K562 (cell line): ENCODE data around the gene FLII. TPM values are rescaled to one million over a fixed set of nuclear protein-coding genes. Genes with fewer than 3 reads are reported as not detected.

ENCODE experiments used
- ATAC-seq: fragments of 200-7000 bp; cut with Tn5 transposase; 3 replicates; pipeline ENCODE4 v1.9.1; 2020; ENCODE audit warnings: moderate library complexity
- BruUV-seq: library from RNA; stranded (reverse); fragments of 400-500 nt; replicated peaks from 2 replicates; lab custom pipeline; 2021; lab: Mats Ljungman, UMichigan
- CTCF ChIA-PET: fragments of 300-600 bp; formaldehyde crosslinking; extraction: SDS; loops from one replicate; lab custom pipeline; 2021; ENCODE audit warnings: low intra/inter-chr PET ratio; lab: Yijun Ruan, JAX
- POLR2A ChIA-PET: fragments of 300-600, 350-650 bp; sonication (Branson Sonifier 250); formaldehyde crosslinking; extraction: SDS; loops from one replicate; lab custom pipeline; 2021; ENCODE audit warnings: antibody characterized with exemption, inconsistent platforms; lab: Yijun Ruan, JAX
- DNase-seq, 4 experiments: peaks; one replicate each; pipeline versions ENCODE4 v3.0.0 to v3.0.0-alpha.2; 2011 to 2018; ENCODE audit warnings: low spot score in 3 of 4, mixed read lengths in 3 of 4; ENCODE audit errors: extremely low read depth in 1 of 4
- FAIRE-seq: peaks from 2 replicates; lab custom pipeline; 2011; peaks lifted over from hg19 to GRCh38; lab: Jason Lieb, UNC
- H2AFZ ChIP-seq: 2 replicates; pipeline ENCODE4 v1.6.0; 2011; ENCODE audit warnings: low read depth, low read length, control low read depth, inconsistent platforms
- H3K27ac ChIP-seq: fragments of 200-600 bp; 3 replicates; pipeline ENCODE4 v1.8.0; 2011; ENCODE audit warnings: low read depth, mild to moderate bottlenecking, control low read depth, inconsistent platforms, low read length, moderate library complexity, mixed read lengths; ENCODE audit errors: extremely low read depth
- H3K27me3 ChIP-seq, 2 experiments: fragments of 300-600 bp in 1 of 2; 2 replicates in 1 of 2; 3 replicates in 1 of 2; pipeline versions ENCODE4 v1.6.0 to v1.8.0; 2011; ENCODE audit warnings: inconsistent platforms in 2 of 2, low read length in 2 of 2, mild to moderate bottlenecking in 1 of 2, mixed read lengths in 1 of 2, moderate library complexity in 1 of 2; ENCODE audit not compliant: control insufficient read depth in 2 of 2, insufficient read depth in 2 of 2
- H3K36me3 ChIP-seq: fragments of 300-600 bp; 3 replicates; pipeline ENCODE4 v1.8.0; 2011; ENCODE audit warnings: mild to moderate bottlenecking, low read length, inconsistent platforms; ENCODE audit not compliant: control insufficient read depth, insufficient read depth
- H3K4me1 ChIP-seq, 2 experiments: fragments of 200-600 bp in 1 of 2; replicated peaks in 1 of 2; 2 replicates in 1 of 2; 3 replicates in 1 of 2; pipeline versions ENCODE4 v1.5.1 to v1.8.0; 2011; ENCODE audit warnings: inconsistent platforms in 2 of 2, low read length in 2 of 2, mild to moderate bottlenecking in 1 of 2, mixed read lengths in 1 of 2, moderate library complexity in 1 of 2; ENCODE audit not compliant: control insufficient read depth in 2 of 2, insufficient read depth in 2 of 2
- H3K4me2 ChIP-seq: 2 replicates; pipeline ENCODE4 v1.6.1; 2011; ENCODE audit warnings: low read length, control low read depth, inconsistent platforms, mixed read lengths; ENCODE audit not compliant: insufficient read depth
- H3K4me3 ChIP-seq: fragments of 200-600 bp; sonication (generic), shearing (Covaris generic); 2 replicates; pipeline ENCODE4 v1.5.1; 2016; ENCODE audit warnings: control low read depth, inconsistent platforms
- H3K79me2 ChIP-seq: fragments of 200-600 bp; 3 replicates; pipeline ENCODE4 v1.8.0; 2011; ENCODE audit warnings: low read length, inconsistent platforms; ENCODE audit not compliant: control insufficient read depth, insufficient read depth
- H3K9ac ChIP-seq, 2 experiments: 2 replicates each; pipeline versions ENCODE4 v1.6.0 to v1.6.1; 2011; ENCODE audit warnings: low read depth in 2 of 2, low read length in 2 of 2, control low read depth in 1 of 2, inconsistent platforms in 1 of 2, mild to moderate bottlenecking in 1 of 2, mixed read lengths in 1 of 2; ENCODE audit not compliant: insufficient read depth in 1 of 2
- H3K9me1 ChIP-seq: one replicate; pipeline ENCODE4 v1.6.0; 2011; ENCODE audit warnings: inconsistent platforms, mild to moderate bottlenecking, low read length, moderate library complexity; ENCODE audit not compliant: control insufficient read depth, insufficient read depth
- H3K9me3 ChIP-seq: replicated peaks from 2 replicates; pipeline ENCODE4 v1.5.1; 2011; ENCODE audit warnings: low read depth, low read length, inconsistent platforms; ENCODE audit not compliant: control insufficient read depth, insufficient read depth
- H4K20me1 ChIP-seq: replicated peaks from 2 replicates; pipeline ENCODE4 v1.6.1; 2011; ENCODE audit warnings: low read length, inconsistent platforms, mixed read lengths; ENCODE audit not compliant: control insufficient read depth, insufficient read depth
- CC2D1A ChIP-seq: fragments of 450-650 bp; IDR thresholded peaks from 2 replicates; pipeline ENCODE4 v1.6.1; 2017; ENCODE audit warnings: mild to moderate bottlenecking
- E2F3 ChIP-seq: fragments of 250-450 bp; sonication (Bioruptor Pico); IDR thresholded peaks from 2 replicates; pipeline ENCODE4 v1.4.0; 2020; ENCODE audit warnings: mild to moderate bottlenecking
- MAFF ChIP-seq: IDR thresholded peaks from 2 replicates; pipeline ENCODE4 v1.6.1; 2012; ENCODE audit warnings: low read length, improper control_type of control experiment
- MYBL2 ChIP-seq, 2 experiments: fragments of 450-650 bp in 1 of 2; sonication (generic) in 1 of 2; formaldehyde crosslinking in 1 of 2; IDR thresholded peaks; 2 replicates each; pipeline versions ENCODE4 v1.6.1 to v1.8.1; 2017 to 2022; ENCODE audit warnings: borderline replicate concordance in 1 of 2, inconsistent platforms in 1 of 2, low read depth in 1 of 2, mild to moderate bottlenecking in 1 of 2, missing genetic modification reagents in 1 of 2, moderate library complexity in 1 of 2
- MYC ChIP-seq, 2 experiments: fragments of 250-450 bp in 1 of 2; sonication (Bioruptor Pico) in 1 of 2; IDR thresholded peaks; 2 replicates each; pipeline versions ENCODE4 v1.5.1 to v1.6.1; 2012 to 2021; ENCODE audit warnings: low read depth in 2 of 2, borderline replicate concordance in 1 of 2, improper control_type of control experiment in 1 of 2, low read length in 1 of 2, mild to moderate bottlenecking in 1 of 2, moderate library complexity in 1 of 2
- RFX1 ChIP-seq: fragments of 450-650 bp; IDR thresholded peaks from 2 replicates; pipeline ENCODE4 v1.6.1; 2016; ENCODE audit warnings: mild to moderate bottlenecking, moderate library complexity
- WGBS: fragments of 100-300 bp; shearing (Covaris generic); methylation state at CpG from one replicate; pipeline ENCODE4 v1.1.6; 2016; ENCODE audit warnings: low coverage, mixed read lengths; ENCODE audit not compliant: insufficient coverage; ENCODE audit errors: missing lambda C conversion rate; 5-methylcytosine and 5-hydroxymethylcytosine counted together
- in situ Hi-C: fragments of 300-500 bp; cut with MboI; formaldehyde crosslinking; loops from 4 replicates; pipeline ENCODE4 v1.15.0; 2018; ENCODE audit warnings: inconsistent platforms, mixed read lengths
- intact Hi-C: fragments of 100-400 bp; cut with micrococcal nuclease; formaldehyde crosslinking; loops from 2 replicates; pipeline ENCODE4 v1.14.2; 2022
- polyA plus RNA-seq, 8 experiments: library from polyadenylated mRNA; depleted of rRNA in 4 of 8; stranded (reverse) in 5 of 8; unstranded in 3 of 8; fragments of >200 nt; fragmentation: Nextera tagmentation in 2 of 8; fragmentation: Illumina TruSeq in 1 of 8; extraction: Ambion mirVana in 2 of 8; extraction: Trizol in 1 of 8; gene quantifications; 2 replicates each; pipeline versions ENCODE4 v1.2.1 to v1.2.3, GENCODE V29; 2011 to 2014; ENCODE audit warnings: inconsistent platforms in 1 of 8, missing spikeins in 1 of 8
- total RNA-seq, 7 experiments: library from RNA; depleted of rRNA in 6 of 7; stranded (reverse); fragments of >200 nt in 6 of 7; fragmentation: Illumina TruSeq in 2 of 7; extraction: Trizol in 2 of 7; gene quantifications; 2 replicates each; pipeline versions ENCODE4 v1.2.1 to v1.2.3, GENCODE V29; 2011 to 2021; ENCODE audit warnings: low replicate concordance in 1 of 7
- TF ChIP-seq, protein P1 (sequence below): fragments of 150-350 bp; conservative IDR thresholded peaks from 2 replicates; pipeline ENCODE4 v1.6.1; 2014; ENCODE audit warnings: low read length
- TF ChIP-seq, protein P2 (sequence below), 2 experiments: fragments of 250-450 bp in 1 of 2; fragments of 450-650 bp in 1 of 2; sonication (Bioruptor Pico) in 1 of 2; IDR thresholded peaks; 2 replicates each; pipeline versions ENCODE4 v1.6.1 to v1.8.0; 2016 to 2021; ENCODE audit warnings: mild to moderate bottlenecking in 2 of 2, moderate library complexity in 2 of 2, missing compliant biosample characterization in 1 of 2, missing genetic modification characterization in 1 of 2

The FLII gene
- total and polyA plus RNA-seq, 9 of the 15 experiments (the other 6 are each of a cell fraction or from before 2014, with no cell fraction given), result 11.7 to 126 (median 82.5) TPM

- FAIRE-seq (no peak), ATAC-seq (no peak), DNase-seq (no peak)
- ChIA-PET POLR2A (interaction anchor here (0.8 to 1.1 kb wide), 2 partner anchors 15 to 28 kb away, joined by 3 to 4 read pairs; partner anchors contain the start of gene FLII), CTCF (interaction anchor here (1.2 kb wide), 1 partner anchor 91 kb away, joined by 4 read pairs; no protein-coding TSS in a partner anchor)
- Histone ChIP-seq H3K9me1 (no peaks in the 10 kb centered on the region), H3K27me3 (no peaks in the 10 kb centered on the region), H3K4me2 (no peak overlapping the region), H3K9ac (peak overlapping the region in 1 of 2 experiments; percentile 17; a peak in 1 of 4 replicates), H3K79me2 (peaks cover 4% of the 10 kb centered on the region; the same call in 2 of the 3 replicates), H2AFZ (no peak overlapping the region), H3K36me3 (no peaks in the 10 kb centered on the region), H3K4me3 (no peak overlapping the region), H3K9me3 (no peaks in the 10 kb centered on the region), H3K4me1 (peaks cover 0 to 35% of the 10 kb centered on the region in 2 experiments; a peak in 3 of 5 replicates), H4K20me1 (no peaks in the 10 kb centered on the region), H3K27ac (no peak overlapping the region)
- in situ Hi-C loops, result no loop called here
- intact Hi-C loops, result no loop called here
- no TSS peak for BruUV-seq
- 54% methylated on average over 7 of the region's 9 CpGs for WGBS
- TF ChIP-seq RFX1, result peak; percentile 36; the same call in 1 of the 2 replicates
- TF ChIP-seq CC2D1A, result no peak
- TF ChIP-seq E2F3 (CRISPR knock-in tag), result no peak
- TF ChIP-seq, protein P1, sequence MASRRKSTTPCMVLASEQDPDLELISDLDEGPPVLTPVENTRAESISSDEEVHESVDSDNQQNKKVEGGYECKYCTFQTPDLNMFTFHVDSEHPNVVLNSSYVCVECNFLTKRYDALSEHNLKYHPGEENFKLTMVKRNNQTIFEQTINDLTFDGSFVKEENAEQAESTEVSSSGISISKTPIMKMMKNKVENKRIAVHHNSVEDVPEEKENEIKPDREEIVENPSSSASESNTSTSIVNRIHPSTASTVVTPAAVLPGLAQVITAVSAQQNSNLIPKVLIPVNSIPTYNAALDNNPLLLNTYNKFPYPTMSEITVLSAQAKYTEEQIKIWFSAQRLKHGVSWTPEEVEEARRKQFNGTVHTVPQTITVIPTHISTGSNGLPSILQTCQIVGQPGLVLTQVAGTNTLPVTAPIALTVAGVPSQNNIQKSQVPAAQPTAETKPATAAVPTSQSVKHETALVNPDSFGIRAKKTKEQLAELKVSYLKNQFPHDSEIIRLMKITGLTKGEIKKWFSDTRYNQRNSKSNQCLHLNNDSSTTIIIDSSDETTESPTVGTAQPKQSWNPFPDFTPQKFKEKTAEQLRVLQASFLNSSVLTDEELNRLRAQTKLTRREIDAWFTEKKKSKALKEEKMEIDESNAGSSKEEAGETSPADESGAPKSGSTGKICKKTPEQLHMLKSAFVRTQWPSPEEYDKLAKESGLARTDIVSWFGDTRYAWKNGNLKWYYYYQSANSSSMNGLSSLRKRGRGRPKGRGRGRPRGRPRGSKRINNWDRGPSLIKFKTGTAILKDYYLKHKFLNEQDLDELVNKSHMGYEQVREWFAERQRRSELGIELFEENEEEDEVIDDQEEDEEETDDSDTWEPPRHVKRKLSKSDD, result no peak
- TF ChIP-seq, protein P2, sequence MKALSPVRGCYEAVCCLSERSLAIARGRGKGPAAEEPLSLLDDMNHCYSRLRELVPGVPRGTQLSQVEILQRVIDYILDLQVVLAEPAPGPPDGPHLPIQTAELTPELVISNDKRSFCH (CRISPR knock-in tag; IDR thresholded peaks at IDR 0.05), result no peak
- TF ChIP-seq, protein P2 (tag; IDR thresholded peaks at IDR 0.05), result no peak
- no peak for TF ChIP-seq MYBL2 (IDR thresholded peaks at IDR 0.05; ENCODE audit: low read depth)
- TF ChIP-seq MYBL2 (CRISPR knock-in tag; IDR thresholded peaks at IDR 0.05; ENCODE audit: borderline replicate concordance), result no peak
- TF ChIP-seq MAFF, result no peak
- no peak for TF ChIP-seq MYC (IDR thresholded peaks at IDR 0.05; ENCODE audit: low read depth, low read length)
- TF ChIP-seq MYC (CRISPR knock-in tag; IDR thresholded peaks at IDR 0.05; ENCODE audit: borderline replicate concordance, low read depth), result no peak
Observed at GRCh38 chr17:18231164-18231563, 27.4 kb downstream of the FLII start.
